Skeletal muscle tissue (tissue), 4 donors: Measurements from ENCODE around the gene SEPTIN10. TPM values are rescaled to one million over a fixed set of nuclear protein-coding genes. Genes with fewer than 3 reads are reported as not detected.

Source experiments
- H3K27ac ChIP-seq: one replicate; pipeline ENCODE4 v1.7.0; 2013; ENCODE audit warnings: mild to moderate bottlenecking, low read depth, low read length, inconsistent platforms
- H3K27me3 ChIP-seq, 3 donors: one replicate each; pipeline ENCODE4 v1.7.0; 2013; ENCODE audit warnings: low read length in 3 of 3; ENCODE audit not compliant: control insufficient read depth in 3 of 3, insufficient read depth in 3 of 3
- H3K36me3 ChIP-seq, 3 donors: one replicate each; pipeline ENCODE4 v1.7.0; 2013; ENCODE audit warnings: low read length in 3 of 3; ENCODE audit not compliant: control insufficient read depth in 3 of 3, insufficient read depth in 3 of 3
- H3K4me1 ChIP-seq, 3 donors: one replicate each; pipeline ENCODE4 v1.7.0; 2013; ENCODE audit warnings: low read length in 3 of 3, mild to moderate bottlenecking in 3 of 3; ENCODE audit not compliant: control insufficient read depth in 3 of 3, insufficient read depth in 3 of 3
- H3K4me3 ChIP-seq, 3 donors: one replicate each; pipeline ENCODE4 v1.7.0; 2013; ENCODE audit warnings: low read length in 3 of 3
- H3K9ac ChIP-seq, 3 donors: one replicate each; pipeline ENCODE4 v1.7.0; 2013; ENCODE audit warnings: low read length in 3 of 3, mild to moderate bottlenecking in 3 of 3, moderate library complexity in 2 of 3, low read depth in 1 of 3
- H3K9me3 ChIP-seq, 3 donors: one replicate each; pipeline ENCODE4 v1.7.0; 2013; ENCODE audit warnings: low read length in 3 of 3; ENCODE audit not compliant: control insufficient read depth in 3 of 3
- total RNA-seq: library from RNA; depleted of rRNA; stranded (reverse); fragments of >200 nt; gene quantifications from one replicate; pipeline ENCODE4 v1.2.3, GENCODE V29; 2014
- donor health status: Osteomylitis.

The SEPTIN10 gene
- total RNA-seq, 1 donor from 2014 or later, result 109 TPM

DNA sequence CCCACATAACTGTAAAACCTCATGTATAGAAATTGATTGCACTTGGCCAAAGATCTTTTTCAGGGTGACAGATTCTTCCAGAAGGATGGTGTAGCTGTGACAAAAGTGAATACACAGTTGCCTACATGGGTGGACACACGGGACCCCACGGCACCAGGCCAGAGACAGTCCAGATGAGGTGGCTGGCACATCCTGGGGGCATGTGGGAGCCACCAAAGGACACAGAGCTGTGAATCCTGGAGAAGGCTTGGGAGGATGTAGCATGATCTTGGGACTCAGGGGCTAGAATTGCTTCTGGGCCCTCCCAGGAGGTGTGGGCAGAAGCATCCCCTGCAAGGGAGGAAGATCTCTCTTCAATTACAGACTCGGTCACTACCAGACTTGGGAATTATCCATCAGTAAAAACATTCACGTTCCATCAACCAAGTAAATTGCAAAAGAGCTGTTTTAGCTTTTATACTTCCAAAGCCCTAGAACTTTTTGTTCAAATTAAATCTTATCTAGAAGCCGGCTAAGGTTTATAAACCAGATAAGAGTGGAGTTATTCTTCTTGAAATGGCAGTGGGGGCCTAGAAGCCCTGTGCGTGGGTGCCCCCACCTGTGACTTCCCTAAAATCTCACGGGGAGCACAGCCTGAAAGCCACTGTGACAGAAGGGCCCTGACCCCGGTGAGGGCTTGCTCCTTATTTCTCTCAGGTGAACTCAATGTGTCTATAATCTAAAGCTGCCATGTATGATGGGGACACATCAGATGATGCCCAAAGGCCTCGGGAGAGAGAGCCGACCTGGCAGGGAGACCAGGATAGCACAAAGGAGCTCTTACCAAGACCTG lies 81.7 kb downstream of the SEPTIN10 start:
- no peaks in the 10 kb centered on the region for H3K36me3 ChIP-seq
- H3K9ac ChIP-seq, result no peak overlapping the region
- H3K27me3 ChIP-seq, result peaks cover 0 to 6% (median 5%) of the 10 kb centered on the region in 3 donors
- H3K27ac ChIP-seq, result no peak overlapping the region
- no peaks in the 10 kb centered on the region for H3K9me3 ChIP-seq
- no peak overlapping the region for H3K4me3 ChIP-seq
- H3K4me1 ChIP-seq, result peaks cover 0 to 10% (median 8%) of the 10 kb centered on the region in 3 donors

DNA sequence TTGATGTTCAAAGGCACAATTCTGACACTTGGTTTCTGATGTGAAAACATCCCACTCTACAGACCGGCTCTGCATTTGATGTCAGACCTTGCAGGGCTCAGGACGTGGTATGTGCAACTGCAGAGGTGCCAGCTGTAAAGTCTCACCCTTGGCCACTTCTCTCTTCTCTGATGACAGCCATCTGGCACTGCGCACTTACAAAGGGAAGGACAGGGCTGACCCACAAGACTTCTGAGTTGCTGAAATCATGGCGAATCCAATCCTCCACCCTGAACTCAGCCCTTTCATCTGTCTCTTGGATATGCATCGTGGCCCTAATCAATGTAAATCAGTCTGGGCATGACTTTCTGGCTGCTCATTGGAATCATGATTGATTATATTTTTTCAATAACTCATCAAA lies 82.5 kb downstream of the SEPTIN10 start:
- Histone ChIP-seq H3K27ac (no peak overlapping the region), H3K4me3 (no peak overlapping the region), H3K4me1 (peaks cover 0 to 10% (median 8%) of the 10 kb centered on the region in 3 donors), H3K9me3 (no peaks in the 10 kb centered on the region), H3K36me3 (no peaks in the 10 kb centered on the region), H3K27me3 (peaks cover 0 to 6% (median 3%) of the 10 kb centered on the region in 3 donors), H3K9ac (no peak overlapping the region)

- Histone ChIP-seq H3K4me1 (peaks cover 0 to 10% (median 8%) of the 10 kb centered on the region in 3 donors), H3K27ac (no peak overlapping the region), H3K4me3 (no peak overlapping the region), H3K9me3 (no peaks in the 10 kb centered on the region), H3K9ac (no peak overlapping the region), H3K36me3 (no peaks in the 10 kb centered on the region), H3K27me3 (peaks cover 0 to 6% (median 3%) of the 10 kb centered on the region in 3 donors)
Observed at GRCh38 chr2:109530712-109531111, 83.1 kb downstream of the SEPTIN10 start.

GRCh38 chr2:109529532-109530449 lies 84.0 kb downstream of the SEPTIN10 start:
- no peaks in the 10 kb centered on the region for H3K9me3 ChIP-seq
- no peaks in the 10 kb centered on the region for H3K36me3 ChIP-seq
- H3K4me3 ChIP-seq, result peak overlapping the region in 1 of 3 donors; percentile 41
- H3K27me3 ChIP-seq, result peaks cover 0 to 6% (median 3%) of the 10 kb centered on the region in 3 donors
- peaks cover 0 to 10% (median 8%) of the 10 kb centered on the region in 3 donors for H3K4me1 ChIP-seq
- no peak overlapping the region for H3K9ac ChIP-seq
- H3K27ac ChIP-seq, result no peak overlapping the region

DNA sequence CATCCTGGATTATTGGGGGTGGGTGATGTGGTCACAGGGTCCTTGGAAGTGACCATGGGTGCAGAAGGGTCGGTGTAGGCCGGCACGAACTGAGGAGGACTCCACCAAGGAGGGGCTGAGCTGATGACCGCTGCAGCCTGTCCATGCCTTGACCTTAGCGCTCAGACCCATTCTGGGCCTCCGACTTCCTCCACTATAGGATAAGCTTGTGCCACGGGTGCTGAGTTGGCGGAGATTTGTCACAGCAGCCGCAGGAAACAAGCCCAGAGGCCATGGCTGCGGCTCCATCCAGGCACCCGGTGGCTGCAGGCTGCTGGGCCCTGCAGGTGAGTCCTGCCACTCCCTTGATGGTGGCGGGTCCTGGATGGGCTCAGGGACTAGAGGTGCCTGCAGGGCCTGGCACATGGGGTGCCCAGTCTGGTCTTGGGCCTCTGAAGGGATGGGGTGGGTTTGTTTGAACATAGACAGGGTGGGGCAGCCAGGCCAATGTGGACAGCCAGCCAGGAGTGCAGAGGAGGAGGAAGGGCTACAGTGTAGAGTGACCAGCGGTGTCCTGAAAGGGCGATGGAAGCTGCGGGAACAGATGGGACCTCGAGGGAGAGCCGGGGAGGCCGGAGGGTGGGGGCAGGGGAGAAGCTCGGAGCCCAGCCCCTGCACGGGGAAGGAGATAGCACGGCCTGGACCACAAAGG lies 84.8 kb downstream of the SEPTIN10 start:
- Histone ChIP-seq H3K4me1 (peaks cover 0 to 10% (median 8%) of the 10 kb centered on the region in 3 donors), H3K4me3 (no peak overlapping the region), H3K9me3 (no peaks in the 10 kb centered on the region), H3K27ac (no peak overlapping the region), H3K9ac (no peak overlapping the region), H3K27me3 (peaks cover 0 to 6% (median 3%) of the 10 kb centered on the region in 3 donors), H3K36me3 (no peaks in the 10 kb centered on the region)

DNA sequence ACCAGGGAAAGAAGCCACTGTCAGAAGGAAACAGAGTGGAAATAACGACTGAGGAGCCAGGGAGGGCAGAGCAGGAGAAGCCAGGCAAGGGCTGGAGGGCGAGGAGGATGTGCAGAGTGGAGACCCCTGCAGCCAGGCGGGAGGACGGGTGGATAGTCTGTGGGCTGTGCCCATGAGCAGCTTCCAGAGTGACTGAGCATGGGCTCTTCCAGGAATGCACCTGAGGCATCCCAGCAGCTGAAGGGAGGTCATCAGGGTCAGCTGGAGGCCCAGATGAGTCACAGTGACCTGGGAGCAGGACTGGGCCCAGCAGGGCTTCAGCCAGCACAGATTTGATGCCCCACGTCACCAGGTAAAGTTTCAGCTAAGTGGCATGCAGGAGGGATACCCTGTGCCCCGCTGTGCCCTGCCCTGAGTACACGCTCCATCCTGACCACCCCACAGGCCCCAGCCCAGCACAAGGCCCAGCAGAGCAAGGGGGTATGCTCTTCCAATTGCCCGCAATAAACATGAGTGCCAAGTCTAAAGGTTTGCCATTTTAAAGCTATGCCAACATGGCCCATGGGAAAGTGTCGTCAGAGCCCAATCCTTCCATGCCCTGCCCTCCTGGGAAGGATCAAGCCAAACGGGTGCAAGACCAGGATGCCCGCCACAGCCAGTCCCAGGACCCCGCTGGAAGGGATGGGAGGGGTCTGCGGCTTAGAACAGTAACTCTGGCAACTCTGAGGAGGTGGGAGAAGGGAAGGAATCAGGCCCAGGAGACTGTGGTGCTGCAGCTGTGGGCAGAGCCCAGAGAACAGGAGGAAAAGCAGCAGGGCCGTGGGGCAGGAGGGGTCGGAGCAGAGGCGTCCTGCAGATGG lies 85.7 kb downstream of the SEPTIN10 start:
- Histone ChIP-seq H3K4me3 (no peak overlapping the region), H3K9ac (no peak overlapping the region), H3K27me3 (peaks cover under 1 to 6% (median 3%) of the 10 kb centered on the region in 3 donors), H3K36me3 (no peaks in the 10 kb centered on the region), H3K27ac (no peak overlapping the region), H3K4me1 (peaks cover 0 to 10% (median 8%) of the 10 kb centered on the region in 3 donors), H3K9me3 (no peaks in the 10 kb centered on the region)

GRCh38 chr2:109527079-109527478 lies 86.7 kb downstream of the SEPTIN10 start:
- H3K4me1 ChIP-seq, result peaks cover 0 to 10% (median 8%) of the 10 kb centered on the region in 3 donors
- H3K9ac ChIP-seq, result no peak overlapping the region

DNA sequence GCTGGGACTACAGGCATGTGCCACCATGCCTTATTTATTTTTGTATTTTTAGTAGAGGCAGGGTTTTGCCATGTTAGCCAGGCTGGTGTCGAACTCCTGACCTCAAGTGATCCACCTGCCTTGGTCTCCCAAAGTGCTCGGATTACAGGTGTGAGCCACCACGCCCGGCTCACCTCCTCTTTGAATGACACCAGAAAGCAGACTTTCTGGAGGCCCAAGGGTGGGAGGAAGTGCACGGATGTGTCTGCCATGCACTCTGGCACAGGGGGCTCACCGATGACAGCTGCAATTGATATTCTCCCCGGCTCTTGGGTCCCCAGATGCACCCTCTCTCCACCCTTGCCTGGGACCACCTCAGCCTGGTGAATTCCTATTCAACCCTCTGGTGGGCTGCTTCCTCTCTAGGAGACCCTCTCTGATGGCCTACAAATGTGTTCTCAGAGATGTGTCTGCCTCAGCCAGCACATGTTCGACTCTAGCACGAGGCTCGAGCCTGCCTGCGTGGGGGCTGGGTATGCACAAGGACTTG lies 87.3 kb downstream of the SEPTIN10 start:
- peaks cover 0 to 10% (median 10%) of the 10 kb centered on the region in 3 donors for H3K4me1 ChIP-seq
- no peak overlapping the region for H3K4me3 ChIP-seq
- no peak overlapping the region for H3K27ac ChIP-seq
- no peaks in the 10 kb centered on the region for H3K9me3 ChIP-seq
- peaks cover 0 to 6% (median 4%) of the 10 kb centered on the region in 3 donors for H3K27me3 ChIP-seq
- H3K9ac ChIP-seq, result no peak overlapping the region
- no peaks in the 10 kb centered on the region for H3K36me3 ChIP-seq

More at GRCh38 chr2:109527079-109527478, 86.7 kb downstream of the SEPTIN10 start:
- H3K27me3 ChIP-seq, result peaks cover 0 to 6% (median 4%) of the 10 kb centered on the region in 3 donors
- H3K4me3 ChIP-seq, result no peak overlapping the region
- no peak overlapping the region for H3K27ac ChIP-seq
- H3K9me3 ChIP-seq, result no peaks in the 10 kb centered on the region
- H3K36me3 ChIP-seq, result no peaks in the 10 kb centered on the region
